ENCODE results near the gene PDXP.

DNA sequence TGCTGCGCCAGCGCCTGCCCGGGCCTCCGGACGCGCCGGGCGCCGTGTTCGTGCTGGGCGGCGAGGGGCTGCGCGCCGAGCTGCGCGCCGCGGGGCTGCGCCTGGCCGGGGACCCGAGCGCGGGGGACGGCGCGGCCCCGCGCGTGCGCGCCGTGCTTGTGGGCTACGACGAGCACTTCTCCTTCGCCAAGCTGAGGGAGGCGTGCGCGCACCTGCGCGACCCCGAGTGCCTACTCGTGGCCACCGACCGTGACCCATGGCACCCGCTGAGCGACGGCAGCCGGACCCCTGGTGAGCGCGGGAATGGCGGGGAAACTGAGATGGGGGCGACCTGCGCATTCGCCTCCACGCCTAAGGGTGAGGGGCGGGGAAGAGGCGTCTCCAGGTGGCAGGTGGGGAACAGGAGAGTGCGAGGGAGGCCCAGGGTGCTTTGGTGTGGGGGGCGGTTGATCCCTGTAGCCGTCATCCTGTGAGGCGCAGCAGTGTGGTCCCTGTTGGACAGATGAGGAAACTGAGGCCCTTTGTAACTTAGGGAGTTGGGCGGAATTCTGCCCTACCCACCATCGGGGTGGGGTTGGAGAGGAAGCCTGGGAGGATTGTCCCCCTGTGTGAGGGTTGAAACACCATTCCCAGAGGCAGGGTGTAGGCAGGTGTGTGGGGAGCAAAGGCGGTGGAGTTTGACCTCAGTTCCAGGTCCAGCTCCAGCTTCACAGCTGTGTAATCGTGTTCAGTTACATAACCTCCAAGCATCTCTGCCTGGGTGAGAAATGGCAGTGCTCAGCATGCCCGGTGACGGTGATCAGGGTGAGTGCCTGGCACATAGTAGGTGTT lies 758 bp downstream of the PDXP start:
- TF ChIP-seq, protein P1, sequence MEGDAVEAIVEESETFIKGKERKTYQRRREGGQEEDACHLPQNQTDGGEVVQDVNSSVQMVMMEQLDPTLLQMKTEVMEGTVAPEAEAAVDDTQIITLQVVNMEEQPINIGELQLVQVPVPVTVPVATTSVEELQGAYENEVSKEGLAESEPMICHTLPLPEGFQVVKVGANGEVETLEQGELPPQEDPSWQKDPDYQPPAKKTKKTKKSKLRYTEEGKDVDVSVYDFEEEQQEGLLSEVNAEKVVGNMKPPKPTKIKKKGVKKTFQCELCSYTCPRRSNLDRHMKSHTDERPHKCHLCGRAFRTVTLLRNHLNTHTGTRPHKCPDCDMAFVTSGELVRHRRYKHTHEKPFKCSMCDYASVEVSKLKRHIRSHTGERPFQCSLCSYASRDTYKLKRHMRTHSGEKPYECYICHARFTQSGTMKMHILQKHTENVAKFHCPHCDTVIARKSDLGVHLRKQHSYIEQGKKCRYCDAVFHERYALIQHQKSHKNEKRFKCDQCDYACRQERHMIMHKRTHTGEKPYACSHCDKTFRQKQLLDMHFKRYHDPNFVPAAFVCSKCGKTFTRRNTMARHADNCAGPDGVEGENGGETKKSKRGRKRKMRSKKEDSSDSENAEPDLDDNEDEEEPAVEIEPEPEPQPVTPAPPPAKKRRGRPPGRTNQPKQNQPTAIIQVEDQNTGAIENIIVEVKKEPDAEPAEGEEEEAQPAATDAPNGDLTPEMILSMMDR (IDR thresholded peaks at IDR 0.05) = no peak
- no peak for TF ChIP-seq POLR2A (IDR thresholded peaks at IDR 0.05)
